ENCODE data around the gene MAP2K5.
A peak's percentile ranks its signal among the peaks of the same experiment; 100 is the strongest.

Gene MAP2K5

GRCh38 chr15:67828278-67828968 is 285.9 kb downstream of the MAP2K5 start:
- no peak overlapping the region for H3K4me3 ChIP-seq (ENCODE audit: low read length, poor library complexity, severe bottlenecking)
- H3K9me2 ChIP-seq (replicated peaks; ENCODE audit: low read depth, low read length) = no peaks in the 10 kb centered on the region
- H4K20me1 ChIP-seq (ENCODE audit: insufficient read depth, low read length, poor library complexity, severe bottlenecking) = no peaks in the 10 kb centered on the region
- H3K9ac ChIP-seq (ENCODE audit: low read depth, low read length, poor library complexity, severe bottlenecking) = no peak overlapping the region
- H3K4me2 ChIP-seq (ENCODE audit: low read depth, low read length, poor library complexity, severe bottlenecking) = no peak overlapping the region
- no peaks in the 10 kb centered on the region for H3K36me3 ChIP-seq (ENCODE audit: insufficient read depth, low read length)
- no peak overlapping the region for H2AFZ ChIP-seq (ENCODE audit: low read length)
- no peaks in the 10 kb centered on the region for H3K79me2 ChIP-seq (ENCODE audit: insufficient read depth, low read length)
- no peaks in the 10 kb centered on the region for H3K9me3 ChIP-seq (ENCODE audit: insufficient read depth, low read depth, low read length)
- H3F3A ChIP-seq (ENCODE audit: low read depth) = no peaks in the 10 kb centered on the region
- H3K27me3 ChIP-seq (ENCODE audit: insufficient read depth, low read length, poor library complexity, severe bottlenecking) = no peaks in the 10 kb centered on the region
- peaks cover 32% of the 10 kb centered on the region for H3K4me1 ChIP-seq (ENCODE audit: insufficient read depth, low read length, poor library complexity, severe bottlenecking)
- TF ChIP-seq EZH2phosphoT487 (IDR thresholded peaks at IDR 0.05; ENCODE audit: borderline replicate concordance) (no peak), CTCF (conservative IDR thresholded peaks at IDR 0.05; ENCODE audit: low read length) (no peak)

DNA sequence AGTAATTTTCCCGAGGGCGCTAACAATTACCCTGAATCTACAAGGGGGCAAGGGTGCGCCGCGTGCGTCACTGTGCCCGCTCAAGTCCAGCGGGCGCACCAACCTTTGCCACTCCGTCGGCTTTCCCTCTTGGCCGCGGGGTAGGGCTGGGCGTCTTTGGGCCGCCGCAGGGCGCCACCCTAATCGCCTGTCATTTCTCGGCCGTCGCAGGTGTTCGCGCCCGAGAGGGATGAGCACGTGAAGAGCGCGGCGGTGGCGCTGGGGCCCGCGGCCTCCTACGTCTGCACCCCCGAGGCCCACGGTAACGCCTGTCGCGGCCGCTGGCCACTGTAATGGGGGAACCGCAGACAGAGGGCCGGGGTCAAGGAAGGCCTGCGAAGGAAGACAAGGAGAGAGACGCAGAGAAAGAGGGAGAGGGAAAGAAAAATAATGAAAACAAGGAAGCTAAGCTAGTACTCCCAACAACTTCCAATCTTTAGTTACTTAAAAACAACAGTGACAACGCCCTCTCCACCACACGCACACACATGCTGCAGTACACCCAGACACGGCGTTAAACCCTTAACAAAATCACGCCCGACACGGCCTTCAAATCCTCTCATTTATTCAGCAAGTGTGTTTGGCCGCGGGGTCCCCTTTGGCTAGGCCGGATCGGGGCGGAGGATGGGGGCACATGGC is 286.6 kb downstream of the MAP2K5 start:
- Histone ChIP-seq H3K4me1 (ENCODE audit: insufficient read depth, low read length, poor library complexity, severe bottlenecking) (peaks cover 30% of the 10 kb centered on the region), H3K79me2 (ENCODE audit: insufficient read depth, low read length) (no peaks in the 10 kb centered on the region), H3K4me2 (ENCODE audit: low read depth, low read length, poor library complexity, severe bottlenecking) (no peak overlapping the region), H3K9me2 (replicated peaks; ENCODE audit: low read depth, low read length) (no peaks in the 10 kb centered on the region), H3K9me3 (ENCODE audit: insufficient read depth, low read depth, low read length) (no peaks in the 10 kb centered on the region), H3K9ac (ENCODE audit: low read depth, low read length, poor library complexity, severe bottlenecking) (no peak overlapping the region), H3K27me3 (ENCODE audit: insufficient read depth, low read length, poor library complexity, severe bottlenecking) (no peaks in the 10 kb centered on the region), H3K4me3 (ENCODE audit: low read length, poor library complexity, severe bottlenecking) (no peak overlapping the region), H3F3A (ENCODE audit: low read depth) (no peaks in the 10 kb centered on the region), H4K20me1 (ENCODE audit: insufficient read depth, low read length, poor library complexity, severe bottlenecking) (no peaks in the 10 kb centered on the region), H2AFZ (ENCODE audit: low read length) (no peak overlapping the region), H3K36me3 (ENCODE audit: insufficient read depth, low read length) (no peaks in the 10 kb centered on the region)
- TF ChIP-seq EZH2phosphoT487 (IDR thresholded peaks at IDR 0.05; ENCODE audit: borderline replicate concordance) = no peak

GRCh38 chr15:67829647-67830504 is 287.4 kb downstream of the MAP2K5 start:
- H3K79me2 ChIP-seq (ENCODE audit: insufficient read depth, low read length) = no peaks in the 10 kb centered on the region
- no peaks in the 10 kb centered on the region for H3K36me3 ChIP-seq (ENCODE audit: insufficient read depth, low read length)
- no peaks in the 10 kb centered on the region for H4K20me1 ChIP-seq (ENCODE audit: insufficient read depth, low read length, poor library complexity, severe bottlenecking)
- no peaks in the 10 kb centered on the region for H3K9me2 ChIP-seq (replicated peaks; ENCODE audit: low read depth, low read length)
- H3K9ac ChIP-seq (ENCODE audit: low read depth, low read length, poor library complexity, severe bottlenecking) = peak overlapping the region; percentile 31
- no peak overlapping the region for H2AFZ ChIP-seq (ENCODE audit: low read length)
- H3K27me3 ChIP-seq (ENCODE audit: insufficient read depth, low read length, poor library complexity, severe bottlenecking) = no peaks in the 10 kb centered on the region
- H3K4me1 ChIP-seq (ENCODE audit: insufficient read depth, low read length, poor library complexity, severe bottlenecking) = peaks cover 25% of the 10 kb centered on the region
- peak overlapping the region; percentile 40 for H3K4me2 ChIP-seq (ENCODE audit: low read depth, low read length, poor library complexity, severe bottlenecking)
- H3F3A ChIP-seq (ENCODE audit: low read depth) = no peaks in the 10 kb centered on the region
- no peaks in the 10 kb centered on the region for H3K9me3 ChIP-seq (ENCODE audit: insufficient read depth, low read depth, low read length)
- TF ChIP-seq EZH2phosphoT487 (IDR thresholded peaks at IDR 0.05; ENCODE audit: borderline replicate concordance) (no peak), CTCF (conservative IDR thresholded peaks at IDR 0.05; ENCODE audit: low read length) (no peak)
- peak overlapping the region; percentile 21 for H3K4me3 ChIP-seq (ENCODE audit: low read length, poor library complexity, severe bottlenecking)
